Astrocyte (in vitro differentiated cells and primary cell): ENCODE data around the gene LRRC26. TPM values are rescaled to one million over a fixed set of nuclear protein-coding genes. Genes with fewer than 3 reads are reported as not detected.

ENCODE experiments used
- DNase-seq: peaks from one replicate; pipeline ENCODE4 v3.0.0-alpha.2; 2010; ENCODE audit warnings: low read depth
- FAIRE-seq: peaks from 2 replicates; lab custom pipeline; 2011; peaks lifted over from hg19 to GRCh38; lab: Jason Lieb, UNC
- H2AFZ ChIP-seq: 2 replicates; pipeline ENCODE4 v1.6.0; 2012; ENCODE audit warnings: low read depth, low read length, inconsistent platforms
- H3K27ac ChIP-seq: 2 replicates; pipeline ENCODE4 v1.5.1; 2011; ENCODE audit warnings: low read depth, low read length, inconsistent platforms
- H3K27me3 ChIP-seq: 2 replicates; pipeline ENCODE4 v1.6.0; 2011; ENCODE audit warnings: low read length, inconsistent platforms; ENCODE audit not compliant: insufficient read depth
- H3K36me3 ChIP-seq: 2 replicates; pipeline ENCODE4 v1.5.1; 2011; ENCODE audit warnings: low read length, inconsistent platforms; ENCODE audit not compliant: insufficient read depth
- H3K4me1 ChIP-seq: 2 replicates; pipeline ENCODE4 v1.5.1; 2011; ENCODE audit warnings: low read length, inconsistent platforms; ENCODE audit not compliant: insufficient read depth
- H3K4me2 ChIP-seq: 2 replicates; pipeline ENCODE4 v1.6.0; 2012; ENCODE audit warnings: low read length, inconsistent platforms
- H3K4me3 ChIP-seq: 2 replicates; pipeline ENCODE4 v1.5.1; 2011; ENCODE audit warnings: low read depth, mild to moderate bottlenecking, low read length, inconsistent platforms; ENCODE audit not compliant: insufficient read depth
- H3K79me2 ChIP-seq: 2 replicates; pipeline ENCODE4 v1.6.0; 2012; ENCODE audit warnings: mild to moderate bottlenecking, low read length, inconsistent platforms; ENCODE audit not compliant: insufficient read depth
- H3K9ac ChIP-seq: 2 replicates; pipeline ENCODE4 v1.6.0; 2012; ENCODE audit warnings: mild to moderate bottlenecking, low read length, inconsistent platforms
- H3K9me3 ChIP-seq: 2 replicates; pipeline ENCODE4 v1.5.1; 2012; ENCODE audit warnings: low read depth, mild to moderate bottlenecking, low read length, inconsistent platforms; ENCODE audit not compliant: insufficient read depth
- H4K20me1 ChIP-seq: 2 replicates; pipeline ENCODE4 v1.6.0; 2012; ENCODE audit warnings: low read length, inconsistent platforms; ENCODE audit not compliant: insufficient read depth
- H3K27ac Mint-ChIP-seq: one replicate; pipeline ENCODE4 v1.8.0; 2021; ENCODE audit warnings: mild to moderate bottlenecking, mixed read lengths; ENCODE audit not compliant: unreplicated experiment
- H3K27me3 Mint-ChIP-seq: one replicate; pipeline ENCODE4 v1.8.0; 2021; ENCODE audit warnings: low read depth, mixed read lengths; ENCODE audit not compliant: unreplicated experiment
- H3K36me3 Mint-ChIP-seq: one replicate; pipeline ENCODE4 v1.8.0; 2021; ENCODE audit warnings: low read depth, mixed read lengths; ENCODE audit not compliant: unreplicated experiment
- H3K4me1 Mint-ChIP-seq: one replicate; pipeline ENCODE4 v1.8.0; 2021; ENCODE audit warnings: low read depth, mixed read lengths; ENCODE audit not compliant: unreplicated experiment
- H3K4me3 Mint-ChIP-seq: one replicate; pipeline ENCODE4 v1.8.0; 2021; ENCODE audit warnings: mild to moderate bottlenecking, moderate library complexity, mixed read lengths; ENCODE audit not compliant: unreplicated experiment
- H3K9me3 Mint-ChIP-seq: one replicate; pipeline ENCODE4 v1.8.0; 2021; ENCODE audit warnings: mild to moderate bottlenecking, mixed read lengths; ENCODE audit not compliant: unreplicated experiment
- EZH2 ChIP-seq: IDR thresholded peaks from 2 replicates; pipeline ENCODE4 v1.6.1; 2012; ENCODE audit warnings: mild to moderate bottlenecking, low read length, inconsistent platforms; ENCODE audit not compliant: insufficient read depth
- total RNA-seq: library from RNA; stranded (reverse); gene quantifications from 2 replicates; pipeline ENCODE4 v1.2.1, GENCODE V29; 2021
- TF ChIP-seq, protein P1 (sequence below): IDR thresholded peaks from 2 replicates; pipeline ENCODE4 v1.5.1; 2011; ENCODE audit warnings: low read depth, mild to moderate bottlenecking, inconsistent platforms, low read length, moderate library complexity; ENCODE audit not compliant: insufficient read depth

LRRC26 gene
- total RNA-seq, 1 donor from 2014 or later: not detected

DNA sequence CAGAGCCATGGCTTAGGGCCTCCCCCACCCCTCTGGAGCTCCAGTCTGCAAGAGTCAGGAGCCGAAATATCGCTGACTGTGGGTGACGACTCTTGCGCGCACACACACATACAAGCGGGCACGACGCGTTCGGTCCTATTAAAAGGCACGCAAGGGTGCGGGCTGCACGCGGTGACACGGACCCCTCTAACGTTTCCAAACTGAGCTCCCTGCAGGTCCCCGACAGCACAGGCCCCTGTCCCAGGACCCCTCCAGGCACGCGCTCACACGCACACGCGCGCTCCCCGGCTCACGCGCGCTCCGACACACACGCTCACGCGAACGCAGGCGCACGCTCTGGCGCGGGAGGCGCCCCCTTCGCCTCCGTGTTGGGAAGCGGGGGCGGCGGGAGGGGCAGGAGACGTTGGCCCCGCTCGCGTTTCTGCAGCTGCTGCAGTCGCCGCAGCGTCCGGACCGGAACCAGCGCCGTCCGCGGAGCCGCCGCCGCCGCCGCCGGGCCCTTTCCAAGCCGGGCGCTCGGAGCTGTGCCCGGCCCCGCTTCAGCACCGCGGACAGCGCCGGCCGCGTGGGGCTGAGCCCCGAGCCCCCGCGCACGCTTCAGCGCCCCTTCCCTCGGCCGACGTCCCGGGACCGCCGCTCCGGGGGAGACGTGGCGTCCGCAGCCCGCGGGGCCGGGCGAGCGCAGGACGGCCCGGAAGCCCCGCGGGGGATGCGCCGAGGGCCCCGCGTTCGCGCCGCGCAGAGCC is 31.0 kb downstream of the LRRC26 start, which contains the start of gene GRIN1:
Gene GRIN1, plus strand, starts transcription at position 433 of the 746 bp plus-strand sequence. CDS start 333 bp downstream, outside the sequence.
- H3K4me1 Mint-ChIP-seq: peaks cover 2% of the 10 kb centered on the region
- peaks cover 48% of the 10 kb centered on the region for H3K27me3 ChIP-seq
- H3K4me3 ChIP-seq: no peak within 1 kb of the TSS
- H4K20me1 ChIP-seq: no peaks in the 10 kb centered on the region
- H3K9me3 ChIP-seq: no peaks in the 10 kb centered on the region
- H3K27ac ChIP-seq: no peak within 1 kb of the TSS
- peak within 1 kb of the TSS; percentile 54 for H3K4me2 ChIP-seq
- no peak for FAIRE-seq
- H3K4me1 ChIP-seq: peaks cover 2% of the 10 kb centered on the region
- H3K9me3 Mint-ChIP-seq: peaks cover 5% of the 10 kb centered on the region
- H3K4me3 Mint-ChIP-seq: no peak within 1 kb of the TSS
- H3K36me3 Mint-ChIP-seq: no peaks in the 10 kb centered on the region
- H3K27me3 Mint-ChIP-seq: peaks cover 79% of the 10 kb centered on the region
- no peak for TF ChIP-seq EZH2
- TF ChIP-seq, protein P1, sequence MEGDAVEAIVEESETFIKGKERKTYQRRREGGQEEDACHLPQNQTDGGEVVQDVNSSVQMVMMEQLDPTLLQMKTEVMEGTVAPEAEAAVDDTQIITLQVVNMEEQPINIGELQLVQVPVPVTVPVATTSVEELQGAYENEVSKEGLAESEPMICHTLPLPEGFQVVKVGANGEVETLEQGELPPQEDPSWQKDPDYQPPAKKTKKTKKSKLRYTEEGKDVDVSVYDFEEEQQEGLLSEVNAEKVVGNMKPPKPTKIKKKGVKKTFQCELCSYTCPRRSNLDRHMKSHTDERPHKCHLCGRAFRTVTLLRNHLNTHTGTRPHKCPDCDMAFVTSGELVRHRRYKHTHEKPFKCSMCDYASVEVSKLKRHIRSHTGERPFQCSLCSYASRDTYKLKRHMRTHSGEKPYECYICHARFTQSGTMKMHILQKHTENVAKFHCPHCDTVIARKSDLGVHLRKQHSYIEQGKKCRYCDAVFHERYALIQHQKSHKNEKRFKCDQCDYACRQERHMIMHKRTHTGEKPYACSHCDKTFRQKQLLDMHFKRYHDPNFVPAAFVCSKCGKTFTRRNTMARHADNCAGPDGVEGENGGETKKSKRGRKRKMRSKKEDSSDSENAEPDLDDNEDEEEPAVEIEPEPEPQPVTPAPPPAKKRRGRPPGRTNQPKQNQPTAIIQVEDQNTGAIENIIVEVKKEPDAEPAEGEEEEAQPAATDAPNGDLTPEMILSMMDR: no peak
- H3K27ac Mint-ChIP-seq: no peak within 1 kb of the TSS
- no peak for DNase-seq
- H3K36me3 ChIP-seq: no peaks in the 10 kb centered on the region
- no peaks in the 10 kb centered on the region for H3K79me2 ChIP-seq
- no peak within 1 kb of the TSS for H3K9ac ChIP-seq
- H2AFZ ChIP-seq: no peak within 1 kb of the TSS

DNA sequence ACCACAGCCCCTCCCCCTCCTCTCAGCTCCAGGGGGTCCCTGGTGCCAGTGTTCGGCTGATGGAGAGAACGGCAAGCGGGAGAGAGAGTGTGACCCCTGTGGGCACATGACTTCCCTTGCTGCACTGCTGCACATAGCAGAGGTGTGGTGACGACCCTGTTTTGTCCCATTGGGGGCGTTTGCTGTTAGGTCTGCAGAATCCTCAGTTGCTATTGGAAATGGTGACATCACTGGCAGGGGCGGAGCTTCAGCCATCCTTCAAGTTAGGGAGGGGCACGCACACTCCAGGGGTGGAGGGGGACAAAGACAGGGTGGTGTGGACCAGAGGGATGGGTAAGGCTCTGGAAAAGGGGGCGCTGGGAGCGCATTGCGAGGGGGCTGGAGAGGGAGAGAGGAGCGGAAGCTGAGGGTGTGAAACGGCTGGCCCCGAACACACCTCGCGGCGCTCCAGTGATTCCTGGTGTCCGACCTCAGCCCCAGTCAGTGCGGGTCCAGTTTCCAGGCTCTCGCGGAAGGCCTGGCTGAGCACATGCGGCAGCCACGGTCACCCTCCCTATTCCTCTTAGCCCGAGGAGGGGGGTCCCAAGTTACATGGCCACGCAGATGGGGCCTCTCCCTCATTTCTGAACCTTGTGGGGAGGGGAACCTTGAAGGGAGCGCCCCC is 31.7 kb downstream of the LRRC26 start:
- FAIRE-seq (no peak), DNase-seq (no peak)
- Mint-ChIP-seq H3K36me3 (no peaks in the 10 kb centered on the region), H3K27ac (no peak overlapping the region), H3K4me1 (peaks cover 2% of the 10 kb centered on the region), H3K4me3 (no peak overlapping the region), H3K9me3 (peaks cover 5% of the 10 kb centered on the region), H3K27me3 (peaks cover 72% of the 10 kb centered on the region)
- H3K4me3 ChIP-seq: no peak overlapping the region
- no peaks in the 10 kb centered on the region for H3K36me3 ChIP-seq
- no peaks in the 10 kb centered on the region for H3K9me3 ChIP-seq
- no peak overlapping the region for H3K9ac ChIP-seq
- H3K27ac ChIP-seq: no peak overlapping the region
- no peaks in the 10 kb centered on the region for H3K79me2 ChIP-seq
- peaks cover 2% of the 10 kb centered on the region for H3K4me1 ChIP-seq
- H3K4me2 ChIP-seq: no peak overlapping the region
- peaks cover 43% of the 10 kb centered on the region for H3K27me3 ChIP-seq
- TF ChIP-seq, protein P1: no peak
- TF ChIP-seq EZH2: peak; percentile 6
- H2AFZ ChIP-seq: no peak overlapping the region
- no peaks in the 10 kb centered on the region for H4K20me1 ChIP-seq
